ENCODE results near the gene FKBP10. TPM values are rescaled to one million over a fixed set of nuclear protein-coding genes. Genes with fewer than 3 reads are reported as not detected.
A peak's percentile ranks its signal among the peaks of the same experiment; 100 is the strongest.

FKBP10 gene
- total and polyA plus RNA-seq, 9 of the 15 experiments (the other 6 are each of a cell fraction or from before 2014, with no cell fraction given): 0.03 to 3.0 (median 1.4) TPM; not detected in 1

GRCh38 chr17:41771389-41772206 is 41.2 kb upstream of the FKBP10 start:
- TF ChIP-seq MTF1 (CRISPR knock-in tag; IDR thresholded peaks at IDR 0.05; ENCODE audit: borderline replicate concordance) (no peak), RBFOX2 (IDR thresholded peaks at IDR 0.05; ENCODE audit: low read depth, low read length) (0 out of 2 replicates have a peak, but pooled peaks have one; percentile 25), POLR2G (IDR thresholded peaks at IDR 0.05; ENCODE audit: low read depth, low read length) (0 out of 2 replicates have a peak, but pooled peaks have one; percentile 16)
- TF ChIP-seq, protein P1, sequence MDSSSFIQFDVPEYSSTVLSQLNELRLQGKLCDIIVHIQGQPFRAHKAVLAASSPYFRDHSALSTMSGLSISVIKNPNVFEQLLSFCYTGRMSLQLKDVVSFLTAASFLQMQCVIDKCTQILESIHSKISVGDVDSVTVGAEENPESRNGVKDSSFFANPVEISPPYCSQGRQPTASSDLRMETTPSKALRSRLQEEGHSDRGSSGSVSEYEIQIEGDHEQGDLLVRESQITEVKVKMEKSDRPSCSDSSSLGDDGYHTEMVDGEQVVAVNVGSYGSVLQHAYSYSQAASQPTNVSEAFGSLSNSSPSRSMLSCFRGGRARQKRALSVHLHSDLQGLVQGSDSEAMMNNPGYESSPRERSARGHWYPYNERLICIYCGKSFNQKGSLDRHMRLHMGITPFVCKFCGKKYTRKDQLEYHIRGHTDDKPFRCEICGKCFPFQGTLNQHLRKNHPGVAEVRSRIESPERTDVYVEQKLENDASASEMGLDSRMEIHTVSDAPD (CRISPR knock-in tag; IDR thresholded peaks at IDR 0.05): no peak
- peaks cover 10% of the 10 kb centered on the region; the same call in 1 of the 2 replicates for H4K20me1 ChIP-seq (replicated peaks; ENCODE audit: control insufficient read depth, insufficient read depth, low read length)
- intact Hi-C loops (cut with micrococcal nuclease): no loop called here
- WGBS (ENCODE audit: insufficient coverage, low coverage, missing lambda C conversion rate): 88% methylated on average over 16 of the region's 17 CpGs
- H3K4me1 ChIP-seq (replicated peaks in 1 of 2; ENCODE audit: control insufficient read depth in 2 of 2, insufficient read depth in 2 of 2, low read length in 2 of 2): peaks cover 0 to 25% of the 10 kb centered on the region in 2 experiments; a peak in 2 of 5 replicates
- FAIRE-seq (no peak), DNase-seq (ENCODE audit: extremely low read depth in 1 of 4, low spot score in 3 of 4) (peak in 2 of 4 experiments; percentile 25), ATAC-seq (no peak)
- ChIA-PET CTCF (ENCODE audit: low intra/inter-chr PET ratio) (no interaction called here), POLR2A (interaction anchor here (0.6 to 1.7 kb wide), 3 partner anchors 10 to 78 kb away, joined by 3 to 5 read pairs (median 3); no protein-coding TSS in a partner anchor)
- no peak overlapping the region for H3K4me2 ChIP-seq (ENCODE audit: insufficient read depth, low read length)
- H3K36me3 ChIP-seq (ENCODE audit: control insufficient read depth, insufficient read depth, low read length): peaks cover 83% of the 10 kb centered on the region
- H3K9ac ChIP-seq (ENCODE audit: insufficient read depth in 1 of 2, low read depth in 2 of 2, low read length in 2 of 2): 0 out of 4 replicates have a peak overlapping the region, but pooled peaks of 1 of the 2 experiments have one; percentile 19
- no peaks in the 10 kb centered on the region for H3K9me3 ChIP-seq (replicated peaks; ENCODE audit: control insufficient read depth, insufficient read depth, low read depth, low read length)
- peaks cover 30% of the 10 kb centered on the region for H3K79me2 ChIP-seq (ENCODE audit: control insufficient read depth, insufficient read depth, low read length)
- in situ Hi-C loops (cut with MboI): no loop called here
- H3K9me1 ChIP-seq (ENCODE audit: control insufficient read depth, insufficient read depth, low read length): peaks cover 3% of the 10 kb centered on the region
- no peak overlapping the region for H3K27ac ChIP-seq (ENCODE audit: extremely low read depth, low read depth, low read length)
- no TSS peak for BruUV-seq (replicated peaks)
- H3K27me3 ChIP-seq (ENCODE audit: control insufficient read depth in 2 of 2, insufficient read depth in 2 of 2, low read length in 2 of 2): no peaks in the 10 kb centered on the region
- no peak overlapping the region for H2AFZ ChIP-seq (ENCODE audit: low read depth, low read length)
- H3K4me3 ChIP-seq: no peak overlapping the region

All from K562 (cell line).